HG02852 (cell line): ENCODE results near the gene LGALS12.
A peak's percentile ranks its signal among the peaks of the same experiment; 100 is the strongest.
"Not testable (repeated sequence)": the region's sequence is repeated elsewhere in the genome, so short reads cannot be mapped to it uniquely, and the experiment has no call there.

Source experiments
- ATAC-seq: cut with Tn5 transposase; IDR thresholded peaks from one replicate; pipeline ENCODE4 v1.9.1; 2021; ENCODE audit warnings: mild to moderate bottlenecking, moderate library complexity; ENCODE audit not compliant: unreplicated experiment

LGALS12 gene

DNA sequence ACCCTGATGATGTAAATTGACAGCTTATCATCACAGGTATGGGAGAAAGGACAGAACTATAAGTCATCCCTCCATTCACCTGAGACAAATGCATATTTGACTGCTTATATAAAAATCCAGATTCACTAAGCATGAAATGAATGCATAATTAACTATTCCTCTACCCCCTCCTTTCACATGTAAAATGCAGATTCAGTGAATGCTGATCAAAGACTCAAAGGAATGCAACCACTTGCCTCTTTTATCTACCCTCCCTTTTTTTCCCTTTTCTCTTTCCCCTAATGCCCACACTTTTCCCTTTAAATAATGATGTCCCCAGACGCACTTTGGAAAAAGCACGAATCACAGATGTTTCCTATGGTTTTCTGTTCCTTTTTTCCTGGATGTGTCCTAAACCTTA is 26.2 kb downstream of the LGALS12 start:
- no peak for ATAC-seq

DNA sequence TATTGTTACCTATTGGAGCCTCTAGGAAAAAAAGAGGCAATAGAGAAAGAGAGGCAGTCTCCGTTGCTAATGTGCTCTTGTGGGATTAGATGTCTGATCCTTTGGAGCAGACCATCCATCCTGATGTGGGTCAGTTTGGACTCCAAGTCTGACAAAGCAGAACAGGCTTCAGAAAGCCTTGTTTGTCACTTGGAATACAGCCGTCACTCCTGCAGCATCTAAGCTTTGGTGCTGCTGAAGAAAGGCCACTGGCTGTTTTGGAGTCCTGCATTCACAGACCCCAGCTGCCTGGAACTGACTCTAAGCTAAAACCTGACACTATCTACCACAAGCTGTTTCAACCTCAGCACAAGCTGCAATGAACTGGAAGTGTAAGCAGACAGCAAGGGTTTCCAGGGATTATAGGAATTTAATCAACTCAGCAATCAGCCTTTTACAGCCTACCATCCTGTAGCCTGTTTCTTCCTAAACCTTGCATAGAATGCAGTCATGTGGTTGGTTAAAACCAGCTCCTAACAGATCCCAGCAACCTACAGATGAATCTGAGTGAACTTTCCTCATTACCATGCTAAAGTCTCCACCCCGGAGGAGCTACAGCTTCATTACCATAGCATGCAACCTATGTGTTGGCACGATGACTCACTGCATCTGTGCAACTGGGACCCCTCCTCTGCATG is 27.1 kb downstream of the LGALS12 start:
- ATAC-seq = no peak

DNA sequence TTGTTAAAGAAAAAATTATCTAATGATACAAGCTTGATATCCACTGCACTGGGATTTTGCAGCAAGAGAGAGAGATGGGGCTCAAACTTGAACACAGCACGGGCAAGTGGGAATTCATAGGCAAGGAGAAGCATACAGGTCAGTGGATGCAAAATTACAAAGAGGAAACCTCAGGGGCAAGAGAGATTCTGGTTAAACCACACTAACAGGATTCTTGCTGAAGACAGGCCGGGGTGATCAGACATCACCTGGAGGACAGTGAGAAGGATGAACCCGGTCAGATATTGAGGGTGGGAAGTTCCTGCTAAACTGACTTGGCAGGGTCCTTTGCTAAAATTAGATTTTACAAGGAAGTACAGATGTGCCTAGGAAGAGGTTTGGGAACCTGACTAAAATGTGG is 28.2 kb downstream of the LGALS12 start:
- ATAC-seq = no peak

DNA sequence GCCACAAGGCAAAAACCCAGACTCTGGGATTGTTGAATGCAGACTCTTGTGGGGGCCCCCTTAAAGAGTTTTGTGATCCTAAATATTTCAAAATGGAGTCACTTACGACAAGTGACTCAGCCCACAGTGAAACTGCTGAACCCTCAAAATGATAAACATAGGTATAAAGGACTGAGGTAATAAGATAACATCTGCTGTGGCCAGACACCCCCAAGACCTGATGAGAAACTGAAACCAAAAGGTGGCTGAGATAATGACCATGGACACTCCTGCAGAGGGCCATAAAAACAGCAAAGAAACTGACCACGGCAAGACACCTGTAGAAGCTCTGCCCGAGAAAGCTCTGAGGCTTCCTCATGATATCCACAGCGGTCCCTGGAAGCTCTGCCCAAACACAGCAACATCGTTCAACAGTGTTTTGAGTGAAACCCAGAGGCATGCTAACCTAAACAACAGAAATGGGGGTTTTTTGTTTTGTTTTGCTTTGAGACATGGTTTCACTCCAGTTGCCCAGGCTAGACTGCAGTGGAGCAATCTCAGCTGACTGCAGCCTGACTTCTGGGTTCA is 29.1 kb downstream of the LGALS12 start:
- ATAC-seq = peak; percentile 55

DNA sequence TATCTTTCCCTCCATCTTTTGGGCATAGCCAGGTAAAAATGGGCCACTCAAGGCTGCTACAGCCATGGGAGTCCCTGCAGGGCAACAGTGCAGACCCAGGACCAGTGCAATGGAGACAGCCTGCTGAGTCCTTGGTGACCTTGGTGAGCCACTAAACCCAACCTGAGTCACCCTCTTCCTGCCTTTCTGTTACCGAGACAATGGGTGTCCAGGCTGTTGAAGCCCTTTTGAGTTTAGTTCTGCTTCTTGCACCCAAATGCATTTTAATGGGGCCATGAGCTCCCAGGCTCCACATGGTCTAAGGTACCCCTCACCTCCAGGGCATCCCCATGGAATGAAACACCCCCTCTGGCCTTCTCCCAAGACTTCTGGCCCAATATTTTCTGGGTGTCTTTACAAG is 29.9 kb downstream of the LGALS12 start:
- ATAC-seq = no peak

DNA sequence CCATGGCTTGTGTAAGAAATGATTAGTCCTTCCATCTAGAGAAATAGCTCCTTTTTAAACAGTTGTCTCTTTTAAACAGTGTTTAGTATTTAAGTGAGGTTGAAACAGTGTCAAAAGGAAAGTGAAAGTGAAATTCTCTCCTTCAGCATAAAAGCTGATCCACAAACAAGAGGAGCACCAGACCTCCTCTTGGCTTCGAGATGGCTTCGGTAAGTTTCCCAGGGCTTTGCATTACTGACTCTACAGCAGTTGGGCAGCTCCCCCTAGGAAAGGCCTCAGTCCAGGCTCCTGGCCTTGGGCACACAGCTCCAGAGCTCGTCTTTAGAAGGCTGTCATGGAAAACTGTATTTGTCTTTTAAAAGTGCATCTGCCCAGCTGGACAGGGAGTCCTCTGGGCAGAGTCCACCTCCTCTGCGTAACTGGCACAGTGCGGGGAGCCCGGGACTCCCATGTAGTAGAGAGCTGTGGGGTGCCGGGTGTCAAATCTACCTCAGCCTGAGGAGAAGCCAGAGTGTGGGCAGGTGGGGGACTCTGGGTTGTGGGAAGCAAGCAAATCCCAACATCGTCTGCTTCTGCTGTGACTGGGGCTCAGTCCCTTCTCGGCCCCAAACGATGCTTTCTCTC is 30.9 kb downstream of the LGALS12 start, which contains the start of gene PLAAT4:
Gene PLAAT4 (plus strand): TSS at position 140 of the 624 bp plus-strand sequence. CDS start 61 bp downstream, at position 201.
- ATAC-seq = no peak

DNA sequence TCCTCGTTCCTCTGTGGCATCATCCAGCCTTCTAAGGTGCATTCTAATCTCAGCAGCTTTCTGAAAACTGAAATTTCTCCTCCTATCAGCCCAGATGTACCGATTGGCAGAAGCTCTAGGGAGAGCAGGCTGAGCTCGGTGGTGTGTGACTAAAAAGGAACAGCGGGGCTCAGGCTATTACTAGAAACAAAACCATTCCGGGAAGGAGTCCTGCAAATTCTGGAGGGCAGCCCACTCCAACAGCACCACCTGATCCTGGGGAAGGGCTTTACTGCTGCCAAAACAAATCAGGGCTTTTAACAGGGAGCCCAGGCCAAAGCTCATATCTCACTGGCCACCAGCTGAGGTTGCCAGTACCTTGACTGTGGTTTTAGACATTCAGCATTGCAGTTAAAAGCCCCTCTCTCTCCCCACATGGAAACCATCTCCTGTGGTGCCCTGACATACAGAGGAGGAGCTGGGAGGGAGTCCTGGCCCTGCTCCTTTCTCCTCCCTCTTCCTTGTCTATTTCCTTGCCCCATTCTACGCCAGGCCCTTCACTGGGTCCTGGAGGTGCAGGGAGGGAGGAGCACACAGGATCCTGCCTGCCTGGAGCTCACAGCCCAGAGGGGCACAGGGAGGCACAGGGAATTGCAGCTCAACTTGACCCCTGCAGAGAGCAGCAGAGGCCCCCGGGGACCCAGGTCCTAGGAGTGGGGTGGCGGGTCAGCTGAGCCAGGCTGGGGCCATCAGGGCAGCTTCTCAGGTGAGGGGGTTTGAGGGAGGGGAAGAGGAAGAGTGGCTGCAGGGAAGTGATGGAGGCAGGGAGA is 31.6 kb downstream of the LGALS12 start:
- no peak for ATAC-seq

DNA sequence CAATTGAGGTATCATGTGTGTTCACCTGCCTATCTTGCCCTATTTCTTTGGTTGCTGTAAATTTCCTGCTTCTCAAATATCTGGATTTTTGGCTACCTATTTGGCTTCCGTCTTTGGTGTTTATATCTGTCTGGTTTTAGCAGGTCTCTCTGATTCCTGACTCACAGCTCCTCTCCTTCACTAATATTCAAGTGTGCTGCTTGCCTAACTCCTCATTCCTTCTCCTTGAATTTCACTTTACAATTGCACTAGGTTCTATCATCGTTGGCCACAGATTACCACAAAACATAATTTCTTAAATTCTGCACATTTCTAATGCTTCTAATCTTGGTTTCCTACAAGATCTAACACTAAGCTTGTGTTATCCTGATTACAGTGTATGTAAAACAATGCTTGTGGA is 36.6 kb downstream of the LGALS12 start:
- not testable (repeated sequence) for ATAC-seq

DNA sequence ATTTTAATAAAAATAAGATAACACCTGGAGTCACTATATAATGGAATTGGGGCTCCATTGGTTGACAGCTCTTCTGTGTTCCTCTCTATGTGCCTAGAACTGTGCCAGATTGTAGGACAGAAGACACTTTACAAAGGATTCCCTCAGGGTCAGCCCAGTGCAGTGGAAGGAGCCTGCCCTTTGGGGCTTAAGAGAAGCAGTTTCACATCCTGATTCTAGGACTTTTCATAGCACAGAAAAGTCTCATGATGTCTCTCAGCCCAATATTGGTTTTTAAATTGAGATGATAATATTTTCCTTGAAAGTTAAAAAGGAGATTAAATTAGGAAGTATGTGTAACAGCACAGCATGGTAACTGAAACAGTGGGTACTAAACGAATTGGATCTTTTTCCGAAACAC is 37.8 kb downstream of the LGALS12 start:
- ATAC-seq = no peak

DNA sequence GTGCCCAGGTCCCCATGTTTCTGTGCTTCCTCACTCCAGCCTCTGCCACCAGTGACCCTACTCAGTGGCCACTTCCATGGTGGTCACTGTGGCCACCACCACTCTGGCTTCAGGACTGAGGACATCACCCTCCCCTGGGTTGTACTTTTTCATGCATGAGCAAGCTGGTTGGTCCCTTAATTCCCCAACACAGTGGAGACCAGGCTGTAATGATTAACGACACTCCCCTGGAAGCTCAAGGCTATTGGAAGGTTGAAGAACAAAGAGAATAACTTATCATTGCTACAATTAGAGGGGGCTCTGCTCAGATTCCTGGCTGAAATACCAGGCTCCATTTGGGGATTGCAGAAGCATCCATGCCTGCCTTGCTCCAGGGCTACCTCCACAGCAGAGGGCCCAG is 41.2 kb downstream of the LGALS12 start:
- ATAC-seq = no peak

DNA sequence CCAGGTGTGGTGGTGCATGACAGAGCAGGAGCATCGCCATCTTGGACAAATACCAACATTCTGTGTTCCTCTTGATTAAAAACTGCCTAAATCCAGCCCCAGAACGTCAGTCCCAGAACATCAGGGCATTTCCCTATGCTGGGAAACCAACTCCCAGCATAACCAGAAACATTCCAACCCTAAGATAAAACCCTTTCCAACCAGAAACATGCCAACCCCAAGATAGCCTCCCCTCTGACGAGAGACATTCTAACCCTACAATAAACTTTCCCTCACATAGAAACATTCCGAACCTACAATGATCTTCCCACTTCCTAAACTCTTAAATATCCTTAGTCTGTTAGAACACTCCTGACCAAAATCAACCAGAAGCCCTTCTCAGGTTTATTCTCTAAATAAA is 42.3 kb downstream of the LGALS12 start:
- no peak for ATAC-seq

DNA sequence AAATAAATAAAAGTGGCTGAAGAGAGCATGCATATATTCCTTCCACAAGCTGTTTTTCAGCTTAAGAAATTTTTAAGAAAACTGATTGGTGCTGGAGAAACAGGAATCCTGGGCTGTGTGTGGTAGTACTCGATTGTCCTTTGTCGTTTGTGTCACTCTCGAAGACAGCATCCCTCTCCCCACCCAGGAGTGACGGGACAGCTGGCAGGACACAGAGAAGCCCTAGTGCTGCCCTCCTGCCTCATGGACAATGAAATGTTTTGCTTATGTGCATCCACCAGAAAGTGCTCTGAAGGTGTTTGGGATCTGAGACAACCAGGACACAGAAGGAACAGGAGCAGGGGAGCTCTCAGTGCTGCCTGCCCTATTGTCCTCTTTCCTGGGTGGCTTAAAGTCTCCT is 43.5 kb downstream of the LGALS12 start:
- no peak for ATAC-seq

DNA sequence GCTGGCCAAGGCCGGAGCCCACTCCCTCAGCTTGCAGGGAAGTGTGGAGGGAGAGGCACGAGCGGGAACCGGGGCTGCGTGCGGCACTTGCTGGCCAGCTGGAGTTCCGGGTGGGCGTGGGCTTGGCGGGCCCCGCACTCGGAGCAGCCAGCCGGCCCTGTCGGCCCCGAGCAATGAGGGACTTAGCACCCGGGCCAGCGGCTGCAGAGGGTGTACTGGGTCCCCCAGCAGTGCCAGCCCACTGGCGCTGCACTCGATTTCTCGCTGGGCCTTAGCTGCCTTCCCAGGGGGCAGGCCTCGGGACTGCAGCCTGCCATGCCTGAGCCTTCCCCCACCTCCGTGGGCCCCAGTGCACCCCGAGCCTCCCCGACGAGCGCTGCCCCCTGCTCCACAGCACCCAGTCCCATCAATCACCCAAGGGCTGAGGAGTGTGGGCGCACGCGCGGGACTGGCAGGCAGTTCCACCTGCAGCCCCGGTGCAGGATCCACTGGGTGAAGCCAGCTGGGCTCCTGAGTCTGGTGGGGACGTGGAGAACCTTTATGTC is 44.3 kb downstream of the LGALS12 start:
- ATAC-seq = not testable (repeated sequence)

DNA sequence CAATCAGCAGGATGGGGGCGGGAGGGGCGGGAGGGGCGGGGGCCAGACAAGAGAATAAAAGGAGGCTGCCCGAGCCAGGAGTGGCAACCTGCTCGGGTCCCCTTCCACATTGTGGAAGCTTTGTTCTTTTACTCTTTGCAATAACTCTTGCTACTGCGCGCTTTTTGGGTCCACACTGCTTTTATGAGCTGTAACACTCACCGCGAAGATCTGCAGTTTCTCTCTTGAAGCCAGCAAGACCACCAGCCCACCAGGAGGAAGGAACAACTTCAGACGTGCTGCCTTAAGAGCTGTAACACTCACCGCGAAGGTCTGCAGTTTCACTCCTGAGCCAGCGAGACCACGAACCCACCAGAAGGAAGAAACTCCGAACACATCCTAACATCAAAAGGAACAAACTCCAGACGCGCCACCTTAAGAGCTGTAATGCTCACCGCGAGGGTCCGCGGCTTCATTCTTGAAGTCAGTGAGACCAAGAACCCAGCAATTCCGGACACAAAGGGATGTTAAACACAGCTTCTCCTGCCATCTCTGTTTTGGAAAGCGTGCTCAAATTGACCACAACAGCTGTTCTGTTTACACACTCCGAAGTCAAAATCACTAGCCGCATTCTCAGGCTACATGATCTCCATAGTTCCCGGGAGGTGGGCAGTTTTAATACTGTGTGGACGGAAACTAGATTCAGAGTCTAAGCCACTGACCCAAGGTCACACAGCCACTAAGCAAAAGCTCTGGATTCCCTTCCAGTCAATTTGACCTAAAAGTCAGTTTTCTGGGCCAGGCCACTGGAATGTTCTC is 45.4 kb downstream of the LGALS12 start:
- ATAC-seq = no peak

DNA sequence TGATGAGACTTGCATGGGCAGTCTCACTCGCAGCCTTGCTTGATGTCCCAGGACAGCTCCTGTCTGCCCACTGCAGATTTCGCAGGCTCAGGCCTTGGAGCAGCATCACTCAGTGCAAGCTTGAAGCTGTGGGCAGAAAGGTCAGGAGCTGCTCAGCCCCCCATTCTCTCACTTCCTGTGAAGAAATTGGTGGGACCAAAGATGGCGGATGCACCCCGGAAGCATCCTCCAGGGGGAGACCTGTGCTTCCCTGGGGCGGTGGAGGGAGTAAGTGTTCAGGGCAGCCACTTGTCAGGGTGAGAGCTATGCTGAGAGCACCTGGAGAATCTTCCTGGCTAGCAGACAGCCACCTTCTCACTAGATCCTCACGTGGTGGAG is 46.0 kb downstream of the LGALS12 start:
- no peak for ATAC-seq

DNA sequence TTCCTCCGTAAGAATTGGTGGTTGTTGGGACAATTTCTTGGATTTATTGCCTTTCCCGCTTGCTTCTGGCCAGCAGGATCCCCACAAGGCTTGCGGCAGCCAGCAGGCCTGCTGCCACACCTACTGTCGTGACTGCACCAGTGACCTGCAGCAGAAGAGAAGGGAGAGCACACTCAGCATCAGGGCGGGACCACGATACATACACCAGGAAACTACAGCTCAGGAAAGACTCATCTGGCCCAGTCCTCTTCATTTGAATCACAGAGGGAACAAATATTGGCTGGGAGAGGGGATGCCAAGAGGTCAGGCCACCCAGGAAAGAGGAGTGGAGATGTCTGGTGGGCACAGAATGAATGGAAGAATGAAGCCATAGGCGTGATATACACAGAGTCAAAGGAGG is 47.0 kb downstream of the LGALS12 start:
- ATAC-seq = no peak

DNA sequence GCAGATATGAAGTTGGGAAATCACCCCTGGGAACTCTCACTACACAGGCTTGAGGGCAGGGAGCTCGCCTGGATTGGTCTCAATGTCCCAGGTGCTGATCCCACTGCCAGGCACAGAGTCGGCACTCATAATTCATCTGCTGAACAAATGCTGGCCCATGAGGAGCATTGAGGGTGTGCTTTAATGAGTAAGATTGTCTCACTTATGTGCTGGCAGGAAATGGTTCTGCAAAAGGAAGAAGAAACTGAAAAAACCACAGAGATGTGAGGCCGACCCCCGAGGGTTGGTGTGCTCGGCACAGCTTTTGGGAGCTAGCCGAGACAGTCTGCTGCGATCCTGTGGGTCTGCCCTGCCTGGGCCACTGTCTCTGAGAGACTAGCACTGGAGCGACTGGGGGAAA is 47.9 kb downstream of the LGALS12 start:
- ATAC-seq = peak; percentile 84

DNA sequence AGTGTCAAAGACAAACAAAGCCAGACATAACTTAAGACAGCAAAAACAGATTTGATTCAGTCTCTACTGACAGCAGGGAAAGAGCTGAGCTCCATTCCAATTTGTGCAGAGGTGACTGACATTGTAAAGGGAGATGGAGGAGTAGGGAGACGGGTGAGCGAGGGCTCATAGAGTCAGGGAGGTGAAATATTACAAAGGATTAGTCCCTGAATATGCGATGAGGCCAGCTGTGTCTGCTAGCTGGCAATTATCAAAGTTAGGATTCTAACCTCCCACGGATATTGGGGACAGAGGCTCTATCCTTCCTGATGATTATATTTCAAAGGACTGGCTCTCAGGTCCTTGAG is 49.0 kb downstream of the LGALS12 start:
- no peak for ATAC-seq

DNA sequence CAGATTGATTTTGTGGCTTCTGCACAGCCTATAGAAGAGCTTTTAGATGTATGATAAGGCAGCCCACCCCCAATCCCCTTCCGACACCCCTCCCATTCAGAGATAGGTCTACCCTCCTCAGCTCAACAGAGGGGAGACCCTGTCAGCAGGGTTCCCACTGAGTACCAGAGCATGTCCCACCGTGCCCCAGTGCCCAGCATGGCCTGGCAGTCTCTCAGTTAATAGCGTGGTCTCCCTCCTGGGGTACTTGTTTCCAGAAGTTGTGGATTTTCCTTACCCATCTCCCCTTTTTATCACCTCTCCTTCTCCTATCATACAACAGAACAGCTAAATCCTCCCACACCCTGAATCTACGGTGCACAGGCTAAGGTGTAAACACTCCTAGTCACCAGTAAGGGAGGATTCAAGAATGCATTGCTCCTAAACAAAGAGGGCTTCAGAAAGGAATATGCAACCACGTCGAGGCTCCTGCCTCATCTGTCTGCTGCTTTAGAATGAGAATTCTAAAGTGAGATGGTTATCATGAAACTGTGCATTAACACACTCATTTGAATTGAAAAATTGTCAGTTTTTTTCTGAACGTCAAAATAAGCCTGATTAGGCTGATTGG is 50.6 kb downstream of the LGALS12 start:
- ATAC-seq = no peak

DNA sequence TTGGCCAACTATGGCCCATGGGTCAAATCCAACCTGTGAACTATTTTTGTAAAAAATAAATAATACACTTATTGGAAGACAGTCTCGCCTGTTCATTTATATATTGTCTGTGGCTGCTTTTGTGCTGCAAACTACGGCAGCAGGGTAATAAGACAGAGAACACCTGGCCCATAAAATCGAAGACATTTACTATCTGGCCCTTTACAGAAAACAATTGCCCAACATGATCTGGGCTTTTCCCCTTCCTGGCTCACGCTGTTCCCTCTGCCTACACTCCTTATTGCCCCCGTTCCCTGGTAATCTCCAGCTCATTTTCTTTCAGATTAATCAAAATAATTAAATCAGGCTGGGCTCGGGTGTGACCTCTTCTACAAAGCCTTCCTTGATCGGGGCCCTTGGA is 51.7 kb downstream of the LGALS12 start:
- no peak for ATAC-seq
